HL-60 (cell line): ENCODE results near the gene EDEM2.

ENCODE experiments used
- DNase-seq, 2 experiments: peaks; one replicate each; pipeline ENCODE4 v3.0.0-alpha.2; 2010 to 2020; ENCODE audit warnings: low read depth in 1 of 2, low spot score in 1 of 2
- H3K27ac ChIP-seq: fragments of 250-450 bp; sonication (Bioruptor Pico); replicated peaks from 2 replicates; pipeline ENCODE4 v1.5.1; 2020; ENCODE audit warnings: mild to moderate bottlenecking, moderate library complexity
- H3K27me3 ChIP-seq: fragments of 250-450 bp; sonication (Bioruptor Pico); 2 replicates; pipeline ENCODE4 v1.5.1; 2021; ENCODE audit warnings: mild to moderate bottlenecking, moderate library complexity; ENCODE audit not compliant: insufficient read depth, poor library complexity, severe bottlenecking
- H3K4me3 ChIP-seq: replicated peaks from 2 replicates; pipeline ENCODE4 v1.5.1; 2011; ENCODE audit warnings: mild to moderate bottlenecking, control low read depth, low read length; ENCODE audit not compliant: insufficient read depth
- CTCF ChIP-seq: IDR thresholded peaks from one replicate; pipeline ENCODE4 v1.5.1; 2011; ENCODE audit warnings: low read length, control low read depth, inconsistent platforms; ENCODE audit not compliant: insufficient read depth
- GABPA ChIP-seq: IDR thresholded peaks from 2 replicates; pipeline ENCODE4 v1.6.1; 2012; ENCODE audit warnings: low read depth
- POLR2AphosphoS5 ChIP-seq: IDR thresholded peaks from 2 replicates; pipeline ENCODE4 v1.6.1; 2012; ENCODE audit warnings: low read depth
- REST ChIP-seq: IDR thresholded peaks from 2 replicates; pipeline ENCODE4 v1.6.1; 2012; ENCODE audit warnings: low read depth; ENCODE audit not compliant: insufficient replicate concordance
- SPI1 ChIP-seq: IDR thresholded peaks from 2 replicates; pipeline ENCODE4 v1.6.1; 2012; ENCODE audit warnings: low read depth, mild to moderate bottlenecking, borderline replicate concordance

EDEM2 gene

GRCh38 chr20:35125753-35126152 lies 21.4 kb downstream of the EDEM2 start:
- Histone ChIP-seq H3K27me3 (no peaks in the 10 kb centered on the region), H3K4me3 (no peak overlapping the region), H3K27ac (no peak overlapping the region)
- TF ChIP-seq CTCF, result no peak
- no peak for TF ChIP-seq GABPA
- no peak for TF ChIP-seq REST
- no peak for TF ChIP-seq SPI1
- TF ChIP-seq POLR2AphosphoS5, result no peak
- no peak for DNase-seq

- Histone ChIP-seq H3K4me3 (no peak overlapping the region), H3K27ac (no peak overlapping the region), H3K27me3 (no peaks in the 10 kb centered on the region)
- DNase-seq, result no peak
- TF ChIP-seq REST, result no peak
- TF ChIP-seq POLR2AphosphoS5, result no peak
- TF ChIP-seq CTCF, result no peak
- TF ChIP-seq SPI1, result no peak
- TF ChIP-seq GABPA, result no peak
These were observed 24.3 kb downstream of the EDEM2 start for GRCh38 chr20:35122756-35123405.

- TF ChIP-seq REST, result no peak
- no peak for TF ChIP-seq POLR2AphosphoS5
- no peak for TF ChIP-seq GABPA
- no peak for TF ChIP-seq CTCF
- TF ChIP-seq SPI1, result no peak
- DNase-seq, result no peak
- no peaks in the 10 kb centered on the region for H3K27me3 ChIP-seq
- H3K4me3 ChIP-seq, result no peak overlapping the region
- no peak overlapping the region for H3K27ac ChIP-seq
These were observed 25.9 kb downstream of the EDEM2 start for GRCh38 chr20:35121186-35121585.
